Activated CD8-positive, alpha-beta memory T cell treated with anti-CD3 and anti-CD28 coated beads for 1 hour (primary cell): ENCODE results near the gene SETD9.
A peak's percentile ranks its signal among the peaks of the same experiment; 100 is the strongest.

Source experiments
- DNase-seq, 2 donors: peaks; one replicate each; pipeline ENCODE4 v3.0.0-alpha.2; 2020; ENCODE audit warnings: low read depth in 1 of 2; ENCODE audit errors: extremely low read depth in 1 of 2

SETD9 gene

DNA sequence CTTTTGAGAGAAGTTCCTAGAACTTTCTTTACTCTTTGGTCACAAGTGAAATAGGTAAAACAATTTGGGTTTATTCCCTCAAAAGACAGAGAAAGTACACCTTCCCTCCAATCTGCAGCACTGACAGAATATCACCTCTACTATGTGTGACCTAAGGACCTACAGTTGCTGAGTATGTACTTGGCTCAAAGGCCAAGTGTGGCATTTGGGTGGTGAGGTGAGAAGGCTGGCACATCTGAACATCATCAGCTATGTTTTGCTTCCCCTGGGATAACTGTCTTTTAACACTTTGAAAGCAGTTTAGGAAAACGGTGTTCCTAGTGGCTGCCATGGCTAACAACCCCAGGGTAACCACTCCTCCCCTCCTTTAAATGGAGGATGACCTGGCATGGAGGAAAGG, 24.9 kb downstream of the SETD9 start:
- DNase-seq, result no peak

DNA sequence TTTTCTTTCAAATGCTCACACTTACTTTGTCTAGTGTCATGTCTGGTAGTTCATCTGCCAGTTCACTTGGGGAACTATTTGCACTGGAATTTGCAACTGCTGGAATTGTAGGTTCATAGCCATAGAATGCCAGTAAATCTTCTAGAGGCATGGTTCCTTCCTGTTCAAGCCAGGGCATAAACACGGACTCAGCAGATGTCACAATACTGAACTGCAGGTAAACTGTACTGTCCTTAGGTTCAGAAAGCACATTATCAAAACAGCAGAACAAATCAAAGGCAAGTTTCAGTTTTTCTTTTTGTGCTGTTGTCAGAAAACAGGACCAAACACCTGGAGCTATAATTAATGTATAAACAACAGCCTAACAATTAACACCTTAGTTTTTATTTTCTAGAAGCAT, 29.5 kb downstream of the SETD9 start:
- no peak for DNase-seq

DNA sequence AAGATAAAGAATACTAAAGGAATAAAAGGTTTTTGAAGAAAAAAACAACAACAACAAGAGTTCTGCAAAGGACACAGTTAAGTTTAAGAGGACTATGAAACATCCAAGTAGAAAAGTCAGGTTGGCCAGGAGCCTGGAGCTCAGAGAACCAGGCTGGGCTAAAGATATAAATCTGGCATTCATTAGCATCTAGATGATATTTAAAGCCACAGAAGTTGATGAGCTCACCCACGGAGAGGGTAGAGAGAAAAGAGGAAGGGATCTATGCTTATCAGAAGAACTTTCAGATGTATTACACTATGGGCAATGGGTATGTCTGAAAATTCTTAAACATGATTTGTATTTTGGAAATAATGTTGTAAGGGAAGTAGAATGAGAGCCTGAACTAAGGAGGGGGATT, 32.6 kb downstream of the SETD9 start:
- DNase-seq, result no peak

DNA sequence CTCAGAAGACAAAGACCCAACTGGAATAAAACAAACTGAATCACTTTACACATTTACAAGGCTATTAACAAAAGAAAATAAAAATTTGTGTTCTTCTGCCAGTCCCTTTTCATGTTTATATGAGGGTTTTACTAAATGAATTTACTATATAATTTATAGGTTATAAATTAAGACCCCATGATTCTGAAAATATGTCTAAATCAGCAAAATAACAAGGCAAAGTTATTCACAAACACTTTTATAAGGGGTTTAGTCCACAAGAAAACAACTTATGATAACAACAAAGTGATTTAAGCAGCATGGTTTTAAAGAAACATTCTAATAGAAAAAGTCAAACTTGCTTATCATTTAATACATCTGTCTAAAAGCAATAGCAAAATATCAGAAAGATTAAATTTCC, 37.7 kb downstream of the SETD9 start:
- no peak for DNase-seq

DNA sequence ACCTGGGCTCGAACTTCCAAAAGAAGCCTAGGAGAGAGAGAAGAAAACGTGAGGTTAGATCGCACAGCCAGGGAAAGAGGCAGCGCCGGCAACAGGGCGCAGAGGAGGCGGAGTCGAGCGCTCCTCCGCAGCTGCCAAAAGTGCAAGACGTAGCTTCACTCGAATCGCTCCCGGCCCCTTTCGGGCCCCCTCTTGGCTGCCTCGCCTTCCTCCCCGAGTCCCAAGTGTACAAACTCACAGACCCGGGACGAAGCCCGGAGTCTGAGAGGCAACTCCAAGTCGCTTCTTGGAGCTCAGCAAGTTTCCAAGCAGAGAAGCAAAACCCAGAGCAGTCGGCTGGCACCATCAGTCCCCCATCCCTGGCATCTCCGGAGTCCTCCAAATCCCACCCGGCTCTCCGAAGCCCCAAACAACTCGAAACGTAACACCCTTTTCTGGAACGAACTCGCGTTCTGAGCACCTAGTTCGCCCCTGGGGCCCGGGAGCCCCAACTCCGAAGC, 41.3 kb downstream of the SETD9 start:
- DNase-seq, result peak; percentile 16 to 27

DNA sequence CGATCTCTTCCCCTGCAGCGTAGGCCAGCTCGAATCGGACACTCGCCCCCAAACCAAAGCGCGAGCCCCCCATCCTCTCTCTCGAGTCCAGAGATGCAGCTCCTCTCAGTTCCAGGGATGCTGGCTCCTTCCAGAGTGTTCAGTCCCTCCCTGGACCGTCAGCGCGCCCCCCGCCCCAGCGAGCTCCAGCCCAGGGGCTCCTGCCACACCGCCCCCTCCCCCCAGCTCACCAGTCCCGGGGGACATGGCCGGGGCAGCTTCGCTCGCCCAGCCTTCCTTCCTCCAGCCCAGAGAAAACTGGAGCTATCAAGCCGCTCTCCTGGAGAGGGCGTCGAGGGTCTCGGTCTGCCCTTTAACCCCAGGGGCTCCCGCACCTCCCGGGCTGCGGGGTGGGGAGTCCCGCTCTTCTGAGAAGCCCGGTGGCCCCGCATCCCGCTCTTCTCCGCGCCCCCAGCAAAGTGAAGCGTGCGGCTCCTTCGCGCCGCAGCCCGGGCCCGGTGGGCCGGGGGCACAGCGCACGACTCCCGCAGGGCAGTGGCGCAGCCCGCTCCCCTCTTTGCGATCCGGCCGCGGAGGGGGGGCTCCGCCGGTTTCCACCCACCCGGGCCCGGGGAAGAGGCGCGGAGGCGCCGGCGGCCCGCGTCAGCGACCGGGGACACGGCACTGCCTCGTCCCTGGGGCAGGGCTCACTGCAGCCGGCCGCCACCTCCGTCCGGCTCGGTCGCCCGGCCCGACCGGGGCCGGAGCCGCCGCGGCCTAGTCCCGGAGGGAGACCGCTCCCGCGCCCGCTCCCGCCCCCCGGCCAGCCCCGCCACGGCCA, 41.9 kb downstream of the SETD9 start:
- peak in 1 of 2 donors; percentile 1 for DNase-seq

DNA sequence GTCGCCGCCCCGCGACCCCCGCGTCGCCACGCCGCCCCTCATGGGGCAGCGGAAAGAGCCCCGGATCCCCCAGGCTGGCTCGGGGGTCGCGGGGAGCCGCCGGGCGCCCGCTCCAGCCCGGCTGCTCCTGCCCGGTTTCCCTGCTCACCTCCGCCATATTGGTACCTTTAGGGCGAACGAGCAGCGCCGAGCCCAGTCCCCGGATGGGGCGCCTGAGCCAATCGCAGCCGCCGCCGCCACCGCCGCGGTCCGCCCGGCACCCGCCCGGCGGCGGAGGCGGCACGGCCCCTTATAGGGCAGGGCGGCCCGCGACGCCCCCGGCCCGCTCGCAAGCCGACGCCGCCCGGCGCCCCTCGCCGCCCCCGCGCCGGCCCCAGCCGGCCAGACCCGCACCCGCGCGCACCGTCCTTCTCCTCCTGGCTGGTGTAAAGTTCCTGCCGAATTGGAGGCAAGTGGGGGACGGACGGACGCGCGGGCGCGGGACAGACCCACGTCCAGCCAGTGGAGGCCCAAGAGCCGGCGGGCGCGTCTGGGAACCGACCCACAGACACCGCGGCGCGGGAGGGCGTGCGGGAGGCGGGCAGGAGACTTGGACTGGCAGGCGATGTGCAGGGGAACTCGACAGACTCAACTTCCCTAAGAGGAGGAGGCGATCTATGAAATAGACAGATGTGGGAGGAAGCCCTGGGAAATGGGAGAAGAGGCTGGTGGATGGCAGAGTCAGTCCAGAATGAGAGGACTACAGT, 42.7 kb downstream of the SETD9 start, which contains the start of gene MIER3:
Gene MIER3, minus strand, starts transcription at position 178 of the 746 bp plus-strand sequence. Its CDS starts 21 bp downstream, at position 157.
- DNase-seq, result peak; percentile 41 to 68

DNA sequence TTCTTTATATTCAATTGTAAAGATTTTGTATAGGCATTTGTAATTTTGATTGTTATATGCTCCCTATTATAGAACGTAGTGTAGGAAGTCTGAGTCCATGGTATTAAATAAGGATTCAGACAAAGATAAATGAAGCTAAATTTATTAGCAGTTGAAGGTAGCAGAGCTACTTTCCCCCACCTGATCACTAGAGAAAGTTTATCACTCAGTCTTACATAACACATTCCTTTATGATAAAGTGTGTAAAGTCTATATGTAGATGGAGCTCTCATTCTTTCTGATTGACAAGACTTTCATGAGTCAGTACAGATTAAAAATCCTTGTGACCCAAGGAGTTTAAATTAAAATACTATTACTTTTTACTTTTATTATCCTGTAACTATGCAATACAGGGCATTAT, 44.9 kb downstream of the SETD9 start:
- no peak for DNase-seq

DNA sequence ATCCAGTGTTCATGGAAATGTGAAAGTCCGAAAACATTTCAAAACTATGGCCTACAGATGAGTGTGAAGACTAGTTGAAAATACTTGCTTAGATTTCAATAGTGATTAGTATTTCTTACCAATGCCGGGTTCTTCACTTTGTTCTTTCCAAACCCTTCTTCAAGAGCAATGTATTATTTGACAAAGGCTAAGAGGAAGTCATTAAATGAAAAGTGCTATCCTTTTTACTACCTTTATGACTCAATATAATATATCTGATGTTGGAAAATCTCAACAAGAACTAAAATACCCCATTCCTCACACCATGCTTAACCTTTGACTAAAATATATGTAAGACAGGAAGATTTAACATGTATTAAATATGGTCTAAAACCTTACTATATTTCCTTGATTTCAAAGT, 49.2 kb downstream of the SETD9 start:
- no peak for DNase-seq

DNA sequence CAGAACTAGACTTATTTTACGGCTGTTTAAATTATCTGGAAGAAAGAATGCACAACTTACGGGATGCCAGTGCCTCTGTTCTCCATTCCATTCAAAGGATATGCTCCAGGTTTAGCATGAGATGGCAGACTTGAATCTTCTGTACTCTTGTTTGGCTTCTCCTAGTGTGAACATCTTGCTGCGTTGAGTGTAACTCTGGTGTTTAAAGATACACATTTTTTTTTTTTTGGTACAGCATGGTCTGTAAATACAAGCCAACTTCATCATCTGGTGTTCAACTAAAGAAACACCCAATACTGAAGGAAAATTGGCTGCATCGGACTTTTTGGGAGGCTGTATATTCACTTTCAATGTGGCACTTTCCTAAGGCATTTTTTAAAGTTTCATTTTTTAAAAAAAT, 49.9 kb downstream of the SETD9 start:
- no peak for DNase-seq

DNA sequence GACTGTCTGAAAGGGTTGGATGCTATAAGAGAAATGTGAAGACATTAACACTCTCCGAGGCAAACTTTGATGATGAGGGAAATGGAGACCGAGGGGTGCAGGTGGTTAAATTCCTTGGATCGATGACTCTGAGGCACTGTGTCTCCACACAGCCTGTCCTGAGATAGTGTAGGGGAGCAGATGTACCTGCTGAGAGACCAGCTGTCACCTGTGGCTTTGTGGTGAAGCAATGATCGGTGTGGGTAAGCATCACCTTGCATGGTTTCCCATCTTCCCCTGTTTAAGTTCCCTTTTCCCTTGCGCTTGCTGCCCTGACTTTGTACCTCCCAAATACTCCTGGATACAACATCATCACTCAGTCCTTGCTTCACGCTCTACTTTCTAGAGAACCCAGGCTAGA, 52.4 kb downstream of the SETD9 start:
- no peak for DNase-seq

DNA sequence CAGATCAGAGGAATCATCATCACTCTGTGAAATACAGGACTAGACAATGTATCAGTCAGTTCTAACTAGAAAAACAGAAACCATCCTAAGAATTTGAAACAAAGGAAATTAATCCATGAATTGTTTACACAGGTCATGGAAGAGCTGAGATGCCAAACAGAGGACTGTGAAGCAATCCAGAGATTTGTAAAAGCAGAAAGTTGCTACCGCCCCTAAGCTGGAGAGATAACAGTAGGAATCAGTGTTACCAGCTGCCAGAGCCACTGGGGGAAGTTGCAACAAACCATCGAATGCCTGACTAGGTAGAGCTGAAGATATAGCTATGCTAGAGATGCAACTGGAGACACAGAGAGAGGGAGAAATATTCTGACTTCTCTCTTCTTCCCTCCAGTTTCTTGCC, 52.9 kb downstream of the SETD9 start:
- no peak for DNase-seq

DNA sequence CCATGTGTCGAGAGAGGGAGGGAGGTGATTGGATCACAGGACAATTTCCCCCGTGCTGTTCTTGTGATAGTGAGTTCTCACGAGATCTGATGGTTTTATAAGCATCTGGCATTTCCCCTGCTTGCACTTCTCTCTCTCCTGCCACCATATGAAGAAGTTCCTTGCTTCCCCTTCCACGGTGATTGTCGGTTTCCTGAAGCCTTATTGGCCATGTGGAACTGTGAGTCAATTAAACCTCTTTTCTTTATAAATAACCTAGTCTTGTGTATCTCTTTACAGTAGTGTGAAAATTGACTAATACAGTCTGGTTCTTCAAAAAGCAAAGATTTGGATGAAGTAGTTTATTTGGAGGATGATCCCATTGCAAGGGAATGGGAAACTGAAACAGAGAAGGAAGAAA, 53.9 kb downstream of the SETD9 start:
- DNase-seq, result no peak

DNA sequence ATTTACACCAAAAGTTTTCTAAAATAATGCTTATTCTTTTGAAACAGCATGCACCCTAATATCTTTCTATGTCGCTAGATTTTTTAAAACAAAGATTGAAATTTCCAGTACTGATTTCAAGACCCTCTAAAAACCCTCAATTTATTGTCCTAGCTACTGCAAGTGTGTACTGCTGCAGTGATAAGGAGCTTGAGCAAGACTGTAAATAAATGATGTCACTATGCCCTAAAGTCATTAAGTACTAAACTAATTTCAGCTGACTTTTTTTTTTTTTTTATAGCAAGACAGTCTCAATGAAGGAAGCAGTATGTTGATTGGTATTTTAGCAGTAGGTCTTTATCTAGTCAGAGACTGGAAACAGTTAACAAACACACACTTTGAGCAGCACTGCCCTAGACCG, 54.8 kb downstream of the SETD9 start:
- no peak for DNase-seq
